Measurements from ENCODE around the gene PARP16. TPM values are rescaled to one million over a fixed set of nuclear protein-coding genes. Genes with fewer than 3 reads are reported as not detected.

Gene PARP16
- total RNA-seq, 1 donor from 2014 or later, result 12.8 TPM

DNA sequence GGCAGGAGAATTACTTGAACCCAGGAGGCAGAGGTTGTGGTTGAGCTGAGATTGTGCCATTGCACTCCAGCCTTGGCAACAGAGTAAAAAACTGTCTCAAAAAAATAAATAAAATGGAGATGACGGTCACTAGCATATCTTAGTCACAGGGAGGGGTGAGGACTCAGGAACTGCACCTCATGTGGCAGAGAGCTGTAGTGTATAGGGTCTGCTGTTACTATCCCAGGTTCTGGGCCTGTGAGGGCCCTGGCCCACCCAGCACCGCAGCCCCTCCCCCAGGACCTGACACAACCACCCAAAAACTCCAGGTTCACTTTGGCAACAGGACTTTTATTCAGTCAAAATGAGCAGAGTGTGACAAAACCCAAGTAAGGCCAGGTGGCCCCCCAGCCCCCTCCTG is 40.1 kb upstream of the PARP16 start:
- H3K36me3 ChIP-seq, result no peaks in the 10 kb centered on the region
- no peak for DNase-seq (ENCODE audit: extremely low spot score in 2 of 2)
- no peaks in the 10 kb centered on the region for H3K4me1 ChIP-seq
- H3K27me3 ChIP-seq, result no peaks in the 10 kb centered on the region
- H3K4me3 ChIP-seq, result no peak overlapping the region
- intact Hi-C loops (cut with DNase I), result no loop called here
- no peaks in the 10 kb centered on the region for H3K9me3 ChIP-seq
- H3K27ac ChIP-seq, result no peak overlapping the region
- no peak for TF ChIP-seq POLR2A (IDR thresholded peaks at IDR 0.05)
- TF ChIP-seq, protein P1, sequence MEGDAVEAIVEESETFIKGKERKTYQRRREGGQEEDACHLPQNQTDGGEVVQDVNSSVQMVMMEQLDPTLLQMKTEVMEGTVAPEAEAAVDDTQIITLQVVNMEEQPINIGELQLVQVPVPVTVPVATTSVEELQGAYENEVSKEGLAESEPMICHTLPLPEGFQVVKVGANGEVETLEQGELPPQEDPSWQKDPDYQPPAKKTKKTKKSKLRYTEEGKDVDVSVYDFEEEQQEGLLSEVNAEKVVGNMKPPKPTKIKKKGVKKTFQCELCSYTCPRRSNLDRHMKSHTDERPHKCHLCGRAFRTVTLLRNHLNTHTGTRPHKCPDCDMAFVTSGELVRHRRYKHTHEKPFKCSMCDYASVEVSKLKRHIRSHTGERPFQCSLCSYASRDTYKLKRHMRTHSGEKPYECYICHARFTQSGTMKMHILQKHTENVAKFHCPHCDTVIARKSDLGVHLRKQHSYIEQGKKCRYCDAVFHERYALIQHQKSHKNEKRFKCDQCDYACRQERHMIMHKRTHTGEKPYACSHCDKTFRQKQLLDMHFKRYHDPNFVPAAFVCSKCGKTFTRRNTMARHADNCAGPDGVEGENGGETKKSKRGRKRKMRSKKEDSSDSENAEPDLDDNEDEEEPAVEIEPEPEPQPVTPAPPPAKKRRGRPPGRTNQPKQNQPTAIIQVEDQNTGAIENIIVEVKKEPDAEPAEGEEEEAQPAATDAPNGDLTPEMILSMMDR (IDR thresholded peaks at IDR 0.05), result no peak

GRCh38 chr15:65326117-65326526 is 39.4 kb upstream of the PARP16 start:
- intact Hi-C loops (cut with DNase I), result no loop called here
- Histone ChIP-seq H3K36me3 (no peaks in the 10 kb centered on the region), H3K4me1 (no peaks in the 10 kb centered on the region), H3K4me3 (no peak overlapping the region), H3K27ac (no peak overlapping the region), H3K27me3 (no peaks in the 10 kb centered on the region), H3K9me3 (no peaks in the 10 kb centered on the region)
- DNase-seq (ENCODE audit: extremely low spot score in 2 of 2), result no peak
- TF ChIP-seq, protein P1 (IDR thresholded peaks at IDR 0.05), result no peak
- TF ChIP-seq POLR2A (IDR thresholded peaks at IDR 0.05) (no peak), POLR2AphosphoS5 (IDR thresholded peaks at IDR 0.05; ENCODE audit: insufficient read depth in 1 of 2, low read depth in 1 of 2) (no peak)

- intact Hi-C loops (cut with DNase I), result no loop called here
- Histone ChIP-seq H3K27ac (no peak overlapping the region), H3K36me3 (no peaks in the 10 kb centered on the region), H3K27me3 (no peaks in the 10 kb centered on the region), H3K4me1 (no peaks in the 10 kb centered on the region), H3K4me3 (no peak overlapping the region), H3K9me3 (no peaks in the 10 kb centered on the region)
- no peak for DNase-seq (ENCODE audit: extremely low spot score in 2 of 2)
- TF ChIP-seq, protein P1 (IDR thresholded peaks at IDR 0.05), result no peak
- no peak for TF ChIP-seq POLR2AphosphoS5 (IDR thresholded peaks at IDR 0.05; ENCODE audit: insufficient read depth in 1 of 2, low read depth in 1 of 2)
- no peak for TF ChIP-seq POLR2A (IDR thresholded peaks at IDR 0.05)
These were observed 36.4 kb upstream of the PARP16 start for GRCh38 chr15:65323071-65323511.

GRCh38 chr15:65318870-65319356 is 32.2 kb upstream of the PARP16 start:
- TF ChIP-seq POLR2A (IDR thresholded peaks at IDR 0.05) (no peak), POLR2AphosphoS5 (IDR thresholded peaks at IDR 0.05; ENCODE audit: insufficient read depth in 1 of 2, low read depth in 1 of 2) (peak; percentile 18 to 32)
- TF ChIP-seq, protein P1 (IDR thresholded peaks at IDR 0.05), result peak; percentile 76 to 95 (median 93)

GRCh38 chr15:65312400-65312916 is 25.8 kb upstream of the PARP16 start:
- Histone ChIP-seq H3K36me3 (no peaks in the 10 kb centered on the region), H3K27ac (no peak overlapping the region), H3K9me3 (no peaks in the 10 kb centered on the region), H3K27me3 (no peaks in the 10 kb centered on the region), H3K4me3 (no peak overlapping the region), H3K4me1 (peaks cover 10% of the 10 kb centered on the region)
- intact Hi-C loops (cut with DNase I), result no loop called here
- no peak for DNase-seq (ENCODE audit: extremely low spot score in 2 of 2)
- TF ChIP-seq POLR2A (IDR thresholded peaks at IDR 0.05) (no peak), POLR2AphosphoS5 (IDR thresholded peaks at IDR 0.05; ENCODE audit: insufficient read depth in 1 of 2, low read depth in 1 of 2) (no peak)
- TF ChIP-seq, protein P1 (IDR thresholded peaks at IDR 0.05), result no peak

More at GRCh38 chr15:65318870-65319356, 32.2 kb upstream of the PARP16 start:
- no peaks in the 10 kb centered on the region for H3K36me3 ChIP-seq
- no peaks in the 10 kb centered on the region for H3K4me1 ChIP-seq
- no peak overlapping the region for H3K27ac ChIP-seq
- H3K27me3 ChIP-seq, result no peaks in the 10 kb centered on the region
- no peak overlapping the region for H3K4me3 ChIP-seq
- no peaks in the 10 kb centered on the region for H3K9me3 ChIP-seq
- no peak for DNase-seq (ENCODE audit: extremely low spot score in 2 of 2)
- intact Hi-C loops (cut with DNase I), result loop anchor here (5.0 kb wide), 1 partner anchor 68 kb away; no protein-coding TSS in a partner anchor

All from vagina (tissue), 2 donors.